ENCODE results near the gene ZNF408. TPM values are rescaled to one million over a fixed set of nuclear protein-coding genes. Genes with fewer than 3 reads are reported as not detected.

The ZNF408 gene
- total RNA-seq, 2 experiments from 2014 or later, result 9.2 to 9.7 TPM

DNA sequence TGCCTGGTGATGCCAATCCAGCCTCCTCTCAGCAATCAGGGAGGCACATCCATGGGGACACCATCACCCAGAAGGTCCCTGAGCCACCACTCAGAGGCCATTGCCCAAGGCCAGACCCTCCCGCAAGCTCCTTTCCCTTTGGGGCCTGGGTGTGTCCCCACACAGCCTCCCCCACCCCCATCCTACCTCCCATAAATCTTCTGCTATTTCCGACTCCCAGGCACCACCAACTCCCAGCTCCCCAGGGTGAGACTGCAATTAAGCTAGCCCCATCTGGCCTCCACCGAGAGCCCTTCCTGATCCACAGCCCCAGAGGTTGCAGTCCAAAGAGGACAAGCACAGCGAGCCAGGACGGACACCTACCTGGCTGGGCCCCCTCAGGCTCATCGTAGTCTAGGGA, 6.8 kb upstream of the ZNF408 start:
- peaks cover 7% of the 10 kb centered on the region for H3K36me3 Mint-ChIP-seq (ENCODE audit: low read depth)
- intact Hi-C loops (cut with micrococcal nuclease), result no loop called here
- H3K4me1 Mint-ChIP-seq (ENCODE audit: low read depth), result peaks cover 26% of the 10 kb centered on the region
- ATAC-seq (no peak), DNase-seq (no peak)
- no peaks in the 10 kb centered on the region for H3K9me3 Mint-ChIP-seq
- TF ChIP-seq, protein P1, sequence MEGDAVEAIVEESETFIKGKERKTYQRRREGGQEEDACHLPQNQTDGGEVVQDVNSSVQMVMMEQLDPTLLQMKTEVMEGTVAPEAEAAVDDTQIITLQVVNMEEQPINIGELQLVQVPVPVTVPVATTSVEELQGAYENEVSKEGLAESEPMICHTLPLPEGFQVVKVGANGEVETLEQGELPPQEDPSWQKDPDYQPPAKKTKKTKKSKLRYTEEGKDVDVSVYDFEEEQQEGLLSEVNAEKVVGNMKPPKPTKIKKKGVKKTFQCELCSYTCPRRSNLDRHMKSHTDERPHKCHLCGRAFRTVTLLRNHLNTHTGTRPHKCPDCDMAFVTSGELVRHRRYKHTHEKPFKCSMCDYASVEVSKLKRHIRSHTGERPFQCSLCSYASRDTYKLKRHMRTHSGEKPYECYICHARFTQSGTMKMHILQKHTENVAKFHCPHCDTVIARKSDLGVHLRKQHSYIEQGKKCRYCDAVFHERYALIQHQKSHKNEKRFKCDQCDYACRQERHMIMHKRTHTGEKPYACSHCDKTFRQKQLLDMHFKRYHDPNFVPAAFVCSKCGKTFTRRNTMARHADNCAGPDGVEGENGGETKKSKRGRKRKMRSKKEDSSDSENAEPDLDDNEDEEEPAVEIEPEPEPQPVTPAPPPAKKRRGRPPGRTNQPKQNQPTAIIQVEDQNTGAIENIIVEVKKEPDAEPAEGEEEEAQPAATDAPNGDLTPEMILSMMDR (IDR thresholded peaks at IDR 0.05), result no peak
- ChIA-PET POLR2A (interaction anchor here (0.8 kb wide), 1 partner anchor 16 kb away, joined by 4 read pairs; no protein-coding TSS in a partner anchor), CTCF (no interaction called here)
- no peak overlapping the region for H3K4me3 Mint-ChIP-seq
- no peaks in the 10 kb centered on the region for H3K27me3 Mint-ChIP-seq
- H3K27ac Mint-ChIP-seq, result no peak overlapping the region

DNA sequence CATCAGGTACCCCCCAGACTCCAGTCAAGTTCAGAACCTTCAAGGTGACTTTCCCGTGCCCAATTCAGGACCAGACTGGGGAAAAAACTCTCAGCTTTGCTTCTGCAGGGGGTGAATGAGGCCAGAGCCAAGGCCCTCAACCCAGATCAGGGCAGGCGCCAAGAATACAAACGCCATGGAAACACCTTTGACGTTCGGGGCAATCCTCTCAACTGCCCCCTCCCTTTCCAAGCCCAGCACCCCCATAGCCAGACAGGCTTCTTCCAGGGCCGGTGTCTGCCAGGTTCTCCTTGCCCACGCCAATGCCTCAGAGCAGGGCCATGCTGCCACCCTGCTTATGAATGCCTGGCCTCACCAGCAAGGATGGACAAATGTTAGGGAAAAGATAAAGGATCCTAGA, 6.2 kb upstream of the ZNF408 start:
- POLR2A ChIA-PET, result no interaction called here
- intact Hi-C loops (cut with micrococcal nuclease), result no loop called here
- no peak overlapping the region for H3K27ac Mint-ChIP-seq

DNA sequence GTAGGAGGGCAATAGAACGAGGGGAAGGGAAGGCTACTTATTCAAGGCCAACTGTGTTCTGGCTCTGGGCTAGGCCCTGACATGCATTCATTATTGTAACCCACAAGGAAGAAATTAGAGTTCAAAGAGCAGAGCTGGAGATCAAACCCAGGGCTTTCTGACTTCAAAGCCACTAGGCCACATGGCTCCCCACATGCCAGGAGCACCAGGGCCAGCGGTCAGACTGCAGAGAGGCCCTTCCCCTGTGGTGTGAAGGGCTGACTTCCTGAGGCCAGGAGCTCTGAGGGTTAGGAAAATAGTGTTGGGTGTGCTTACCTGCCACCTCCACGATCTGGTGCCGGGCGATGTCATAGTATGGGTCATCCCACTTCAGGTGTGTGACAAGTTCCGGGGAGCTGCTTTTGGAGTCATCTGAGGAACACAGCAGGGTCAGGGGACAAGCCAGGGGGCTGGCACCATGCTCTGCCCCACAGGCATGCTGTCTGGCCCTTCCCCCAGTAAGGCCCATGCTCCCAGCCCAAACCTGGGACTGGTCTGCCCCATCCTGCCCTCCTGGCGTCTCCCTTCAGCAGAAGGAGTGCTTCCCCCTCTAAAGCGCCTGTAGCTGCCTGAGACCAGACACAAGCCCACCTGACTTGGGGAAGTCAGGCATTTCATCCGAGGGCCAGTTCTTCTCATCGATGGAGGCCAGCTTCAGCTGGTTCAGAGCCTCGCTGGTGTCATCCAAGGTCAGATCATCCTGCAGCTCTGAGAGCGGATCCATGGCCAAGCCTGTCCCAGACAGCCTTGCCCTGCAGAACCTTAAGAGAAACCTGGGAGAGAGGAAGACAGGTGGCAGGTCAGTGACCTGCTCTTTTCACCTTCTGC, 5.3 kb upstream of the ZNF408 start:
- H3K4me3 Mint-ChIP-seq, result no peak overlapping the region
- peak overlapping the region; percentile 36 for H3K27ac Mint-ChIP-seq
- ATAC-seq (no peak), DNase-seq (no peak)
- H3K4me1 Mint-ChIP-seq (ENCODE audit: low read depth), result peaks cover 28% of the 10 kb centered on the region
- H3K9me3 Mint-ChIP-seq, result no peaks in the 10 kb centered on the region
- peaks cover 7% of the 10 kb centered on the region for H3K36me3 Mint-ChIP-seq (ENCODE audit: low read depth)
- TF ChIP-seq, protein P1 (IDR thresholded peaks at IDR 0.05), result no peak
- CTCF ChIA-PET, result no interaction called here
- no peaks in the 10 kb centered on the region for H3K27me3 Mint-ChIP-seq
- intact Hi-C loops (cut with micrococcal nuclease), result no loop called here
- POLR2A ChIA-PET, result interaction anchor here (0.7 kb wide), 1 partner anchor 23 kb away, joined by 3 read pairs; no protein-coding TSS in a partner anchor

More for the DNA sequence above, 6.2 kb upstream of the ZNF408 start:
- CTCF ChIA-PET, result no interaction called here
- ATAC-seq (no peak), DNase-seq (no peak)
- Mint-ChIP-seq H3K4me1 (ENCODE audit: low read depth) (peaks cover 28% of the 10 kb centered on the region), H3K27me3 (no peaks in the 10 kb centered on the region), H3K4me3 (no peak overlapping the region), H3K9me3 (no peaks in the 10 kb centered on the region), H3K36me3 (ENCODE audit: low read depth) (peaks cover 7% of the 10 kb centered on the region)
- TF ChIP-seq, protein P1 (IDR thresholded peaks at IDR 0.05), result no peak

DNA sequence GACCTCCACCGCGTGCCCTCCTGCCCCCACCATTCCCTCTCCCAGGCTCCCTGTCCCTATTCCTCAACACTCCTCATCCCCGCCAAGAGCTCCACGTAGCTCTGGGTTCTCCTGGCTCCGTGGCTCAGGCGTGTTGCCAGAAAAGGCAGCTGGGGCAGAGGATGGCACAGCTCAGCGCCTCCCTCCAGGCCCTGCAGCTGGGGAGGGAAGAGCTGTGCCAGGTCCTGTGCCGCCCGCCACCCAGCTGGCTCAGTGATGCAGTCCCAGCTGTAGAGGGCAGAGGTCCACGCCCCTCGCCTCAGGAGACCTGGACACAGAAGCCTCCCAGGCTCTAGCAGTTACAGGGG, 4.6 kb upstream of the ZNF408 start:
- intact Hi-C loops (cut with micrococcal nuclease), result no loop called here
- TF ChIP-seq, protein P1 (IDR thresholded peaks at IDR 0.05), result no peak
- DNase-seq (no peak), ATAC-seq (no peak)
- Mint-ChIP-seq H3K9me3 (no peaks in the 10 kb centered on the region), H3K27ac (no peak overlapping the region), H3K4me3 (no peak overlapping the region), H3K27me3 (no peaks in the 10 kb centered on the region), H3K4me1 (ENCODE audit: low read depth) (peaks cover 28% of the 10 kb centered on the region), H3K36me3 (ENCODE audit: low read depth) (peaks cover 7% of the 10 kb centered on the region)
- ChIA-PET POLR2A (no interaction called here), CTCF (interaction anchor here (1.3 kb wide), 1 partner anchor 25 kb away, joined by 3 read pairs; no protein-coding TSS in a partner anchor)

DNA sequence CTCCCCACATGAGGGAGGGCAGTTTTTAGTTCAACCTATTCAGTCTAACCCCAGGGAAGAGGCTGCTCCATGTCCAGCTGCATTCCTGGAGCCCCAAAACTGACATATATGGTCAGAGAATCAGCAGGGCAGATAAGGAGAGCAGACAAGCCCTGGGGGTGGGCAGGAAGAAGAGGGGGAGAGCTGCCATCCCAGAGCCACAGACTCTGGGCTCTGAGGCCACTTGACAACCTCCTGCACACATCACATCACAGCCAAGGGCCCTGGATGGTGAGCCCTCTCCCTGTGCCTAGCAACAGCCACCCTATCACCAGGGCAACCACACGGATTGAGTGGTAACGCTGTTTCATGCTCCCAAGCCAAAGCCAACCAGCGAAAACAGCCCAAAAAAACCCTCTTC, 3.5 kb upstream of the ZNF408 start:
- Mint-ChIP-seq H3K36me3 (ENCODE audit: low read depth) (peaks cover 15% of the 10 kb centered on the region), H3K9me3 (no peaks in the 10 kb centered on the region), H3K4me3 (no peak overlapping the region), H3K4me1 (ENCODE audit: low read depth) (peaks cover 36% of the 10 kb centered on the region), H3K27me3 (no peaks in the 10 kb centered on the region), H3K27ac (peak overlapping the region; percentile 36)
- CTCF ChIA-PET, result interaction anchor here (1.3 kb wide), 1 partner anchor 26 kb away, joined by 3 read pairs; no protein-coding TSS in a partner anchor
- TF ChIP-seq, protein P1 (IDR thresholded peaks at IDR 0.05), result no peak
- ATAC-seq, result no peak
- POLR2A ChIA-PET, result interaction anchor here (0.9 kb wide), 1 partner anchor 10 kb away, joined by 3 read pairs; no protein-coding TSS in a partner anchor
- intact Hi-C loops (cut with micrococcal nuclease), result no loop called here
- no peak for DNase-seq

All from activated CD8-positive, alpha-beta T cell treated with anti-CD3 and anti-CD28 coated beads for 36 hours (primary cell).